Measurements from ENCODE around the gene SEL1L3.
"Not testable (repeated sequence)": the region's sequence is repeated elsewhere in the genome, so short reads cannot be mapped to it uniquely, and the experiment has no call there.

The SEL1L3 gene

DNA sequence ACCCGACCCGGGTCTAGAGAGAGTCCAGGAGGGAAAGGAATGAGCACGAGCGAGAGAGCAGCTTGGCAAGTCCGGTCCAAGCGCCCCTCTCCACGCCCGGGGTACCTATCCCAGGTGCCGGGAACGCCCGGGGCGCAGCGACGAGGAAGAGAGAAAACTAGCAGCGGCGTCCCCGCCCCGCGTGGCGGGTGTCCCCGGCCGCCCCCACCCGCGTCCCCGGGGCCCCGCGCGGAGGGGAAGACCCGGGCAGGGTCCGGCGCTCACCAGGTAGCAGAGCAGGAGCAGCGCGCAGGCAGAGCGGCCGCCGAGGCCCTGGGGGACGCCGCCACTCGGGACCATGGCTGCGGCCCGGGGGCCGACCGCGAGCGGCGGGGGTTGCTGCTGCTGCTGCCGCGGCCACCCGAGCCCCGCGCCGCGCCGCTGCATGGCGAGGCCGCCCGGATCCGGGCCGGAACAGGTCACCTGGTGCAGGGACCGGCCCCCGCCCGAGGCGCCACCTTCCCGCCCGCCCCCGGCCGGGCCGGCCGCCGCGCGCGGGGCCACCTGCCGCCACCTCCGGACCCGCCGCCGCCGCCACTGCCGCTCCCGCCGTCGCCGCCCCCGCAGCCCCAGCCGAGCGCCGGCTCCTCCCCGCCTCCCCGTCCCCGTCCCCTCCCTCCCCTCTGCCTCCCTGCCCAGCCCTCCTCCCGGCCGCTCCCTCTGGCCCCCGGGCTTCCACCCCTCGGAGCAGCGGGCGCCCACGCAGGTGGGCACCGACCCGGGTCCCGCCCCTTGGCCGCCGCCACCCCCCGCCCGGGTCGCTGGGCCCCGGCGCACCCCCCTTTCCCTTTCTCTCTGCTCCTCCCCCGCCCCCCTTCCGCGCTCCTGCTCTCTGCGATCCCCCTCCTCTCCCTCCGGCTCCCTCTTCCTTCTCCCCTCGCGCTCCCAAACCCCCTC is at the start of gene SEL1L3:
TSS of gene SEL1L3 (minus strand) at position 578 of the 936 bp plus-strand sequence. CDS start at position 426, 152 bp downstream.
- DNase-seq = no peak

DNA sequence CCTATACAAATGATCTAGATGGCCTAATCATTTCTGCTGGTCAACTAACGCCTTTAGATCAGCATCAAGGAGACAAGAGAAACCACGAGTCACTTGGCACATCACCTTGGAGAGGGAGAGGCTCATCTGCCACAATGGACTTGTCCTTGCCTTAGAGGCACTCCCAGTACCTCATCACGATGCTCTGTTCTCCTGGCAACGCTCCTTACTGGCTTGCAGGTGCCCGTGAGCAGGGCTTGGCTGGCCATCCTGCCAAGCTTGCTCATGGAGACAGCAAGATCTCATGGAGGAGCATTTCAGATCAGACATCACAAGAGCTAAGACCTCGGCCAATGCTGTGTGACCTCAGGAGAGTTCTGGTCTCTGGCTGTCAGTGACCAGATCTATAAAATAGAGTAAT is 48.6 kb upstream of the SEL1L3 start:
- no peak for DNase-seq

DNA sequence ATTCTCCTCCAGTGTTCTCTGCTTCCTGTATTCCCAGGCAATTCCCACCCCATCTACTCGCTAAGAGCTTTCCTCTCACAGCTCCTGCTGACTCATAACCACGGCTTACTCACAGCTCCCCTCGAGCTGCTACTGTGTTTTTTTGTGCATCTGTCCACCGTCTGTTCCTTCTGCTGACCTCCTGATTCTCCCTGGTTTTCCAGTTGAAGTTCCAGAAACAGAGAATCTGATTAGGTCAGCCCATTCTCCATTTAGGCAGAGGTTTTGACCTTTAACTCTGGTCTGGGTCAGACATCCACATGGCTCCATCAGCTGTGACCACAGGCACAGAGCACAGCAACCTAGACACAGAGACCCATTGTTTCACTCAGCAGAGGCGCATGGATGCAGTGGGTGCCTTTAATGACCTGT is 45.7 kb upstream of the SEL1L3 start:
- DNase-seq = peak in 1 of 2 donors; percentile 53

DNA sequence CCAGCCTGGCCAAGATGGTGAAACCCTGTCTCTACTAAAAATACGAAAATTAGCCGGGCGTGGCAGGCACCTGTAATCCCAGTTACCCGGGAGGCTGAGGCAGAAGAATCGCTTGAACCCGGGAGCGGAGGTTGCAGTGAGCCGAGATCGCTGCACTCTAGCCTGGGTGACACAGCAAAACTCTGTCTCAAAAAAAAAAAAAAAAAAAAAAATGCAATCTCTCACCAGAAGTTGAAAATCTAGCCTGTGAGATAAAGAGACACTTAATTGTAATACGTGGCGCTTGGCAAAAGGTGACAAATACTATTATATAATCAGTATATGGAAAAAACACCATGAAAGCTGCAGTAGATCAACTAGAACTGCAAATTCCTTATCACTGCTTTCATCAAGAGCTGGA is 43.3 kb upstream of the SEL1L3 start:
- DNase-seq = not testable (repeated sequence)

DNA sequence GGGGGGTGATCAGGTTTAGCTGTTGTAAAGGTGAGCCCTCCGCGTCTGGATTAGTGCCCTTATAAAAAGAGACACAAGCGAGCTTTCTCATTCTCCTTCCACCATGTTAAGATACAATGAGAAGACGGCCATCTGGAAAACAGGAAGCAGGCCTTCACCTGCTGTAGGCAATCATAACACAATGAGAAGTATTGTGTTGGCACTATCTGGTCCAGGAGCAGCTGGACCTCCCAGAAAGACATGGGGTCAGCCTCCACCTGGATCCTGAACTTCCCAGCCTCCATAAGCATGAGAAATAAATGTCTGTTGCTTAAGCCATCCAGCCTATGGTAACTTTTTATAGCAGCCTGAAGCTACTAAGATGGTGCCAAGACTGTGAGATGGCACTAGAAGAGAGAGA is 42.6 kb upstream of the SEL1L3 start:
- DNase-seq = no peak

DNA sequence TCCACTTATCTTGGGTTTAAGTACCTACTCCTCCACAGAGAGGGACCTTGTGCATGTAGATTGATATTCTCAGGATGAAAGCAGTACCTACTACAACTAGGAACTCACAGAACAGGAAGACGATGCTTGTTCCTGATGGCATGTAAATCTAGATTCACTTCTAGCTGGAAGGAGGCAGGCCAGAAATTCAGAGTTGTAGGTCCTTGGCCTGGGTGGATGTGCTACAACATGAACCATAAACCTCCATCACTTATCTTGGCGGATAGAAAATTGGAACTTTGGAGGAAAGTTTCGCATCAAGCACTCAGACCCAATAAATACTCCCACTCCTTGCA is 41.9 kb upstream of the SEL1L3 start:
- DNase-seq = no peak

DNA sequence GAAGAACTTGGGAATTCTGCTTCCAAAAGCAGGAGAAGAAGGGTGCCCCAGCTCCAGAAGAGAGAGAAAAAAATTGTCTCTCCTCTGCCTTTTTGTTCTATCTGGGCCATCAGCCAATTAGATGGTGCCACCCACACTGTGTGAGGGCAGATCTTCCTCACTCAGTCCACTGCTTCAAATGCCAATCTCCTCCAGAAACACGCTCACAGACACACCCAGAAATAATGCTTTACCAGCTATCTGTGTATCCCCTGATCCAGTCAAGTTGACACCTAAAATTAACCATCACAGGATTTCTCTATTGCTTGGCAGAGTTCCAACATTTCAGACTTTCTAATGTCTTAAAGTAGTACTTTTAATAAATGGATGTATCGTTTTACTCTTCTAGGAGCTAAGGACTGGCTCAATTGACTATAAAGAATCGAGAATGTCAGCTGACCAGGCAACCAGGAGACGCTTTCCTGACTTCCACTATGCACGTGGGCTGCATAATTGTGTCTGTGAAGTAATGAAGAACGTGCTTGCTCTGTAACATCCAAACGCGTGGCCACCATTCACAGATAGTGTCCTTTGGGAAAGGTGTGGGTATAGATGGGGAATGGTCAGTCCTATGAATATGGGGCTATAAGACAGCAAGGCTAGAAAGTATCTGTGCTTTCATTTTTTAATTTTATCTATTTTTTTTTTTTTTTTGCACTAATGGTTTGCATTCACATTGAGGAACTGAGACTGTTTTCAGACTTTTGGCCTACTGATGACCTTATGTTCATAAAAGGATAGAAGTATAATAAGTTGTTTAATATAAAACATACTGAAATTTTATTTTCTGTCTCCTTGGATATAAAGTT is 41.3 kb upstream of the SEL1L3 start:
- DNase-seq = no peak

DNA sequence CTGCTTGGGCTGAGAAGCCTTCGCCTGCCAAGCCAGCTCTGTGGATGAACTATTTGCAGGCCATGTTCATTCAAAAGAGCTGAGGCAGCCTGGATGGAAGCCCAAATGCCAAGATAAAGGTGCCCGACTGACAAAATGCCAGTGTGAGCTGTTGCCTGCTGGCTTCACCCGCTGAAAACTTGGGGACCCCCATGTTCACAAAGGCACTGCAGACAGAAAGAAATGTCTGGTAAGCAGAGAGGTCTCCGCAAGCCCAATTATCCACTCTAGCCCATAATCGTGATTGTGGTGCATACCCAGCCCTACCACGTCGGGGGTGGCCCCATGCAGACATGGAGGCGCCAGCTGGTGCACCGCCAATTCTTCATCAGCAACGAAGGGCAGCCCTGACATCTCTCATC is 38.2 kb upstream of the SEL1L3 start:
- no peak for DNase-seq

DNA sequence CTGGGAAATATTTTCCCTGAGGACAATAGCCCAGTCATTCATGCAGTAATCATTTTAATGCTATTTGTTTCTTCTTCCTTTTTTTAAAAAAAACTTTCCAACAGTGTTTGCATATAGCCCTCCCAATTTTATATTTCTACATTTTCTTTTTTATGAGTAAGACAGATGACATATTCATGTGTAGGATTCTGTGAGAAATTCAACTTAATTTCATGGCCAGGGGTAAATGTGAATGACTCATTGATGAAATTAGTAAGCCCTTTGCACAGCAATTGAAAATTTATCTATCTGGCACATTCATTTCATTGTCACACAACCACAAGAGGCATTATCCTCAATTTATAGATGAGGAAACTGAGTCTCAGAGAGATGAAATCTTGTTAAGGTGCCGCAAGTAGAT is 37.5 kb upstream of the SEL1L3 start:
- DNase-seq = no peak

DNA sequence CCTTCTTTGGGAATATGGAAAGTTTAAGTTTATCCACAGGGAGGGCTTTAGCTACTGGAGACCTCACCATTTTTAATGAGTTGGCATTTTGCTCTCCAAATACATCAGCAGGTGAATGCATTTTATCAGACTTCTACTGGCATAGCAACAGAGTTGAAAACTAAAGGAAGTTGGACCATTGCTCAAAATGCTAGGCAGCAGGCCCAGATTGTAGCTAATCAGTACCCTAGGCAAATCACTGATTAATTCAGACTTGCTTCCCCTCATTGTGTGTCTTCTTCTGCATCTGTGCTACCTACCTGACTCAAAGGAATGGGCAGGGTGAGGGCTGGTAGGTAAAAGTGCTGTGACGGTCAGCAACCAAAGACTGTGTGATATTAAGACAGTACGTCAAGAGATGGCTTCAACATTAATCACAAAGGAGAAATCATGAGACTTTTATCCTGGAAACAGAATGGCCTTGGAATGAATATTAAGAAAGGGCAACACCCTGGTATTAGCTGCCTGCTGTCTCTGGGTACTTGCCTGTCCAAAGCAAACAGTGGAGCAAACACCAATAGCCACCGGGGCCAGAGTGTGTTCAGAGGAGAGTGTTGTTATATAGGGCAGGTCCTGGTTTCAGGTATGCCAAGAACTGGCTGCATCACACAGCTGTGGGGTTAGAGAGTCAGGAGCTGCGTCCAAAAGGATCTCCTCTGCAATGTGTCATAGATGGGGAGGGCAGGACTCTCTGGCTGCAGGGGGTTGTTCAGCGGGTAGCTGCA is 34.2 kb upstream of the SEL1L3 start:
- no peak for DNase-seq

DNA sequence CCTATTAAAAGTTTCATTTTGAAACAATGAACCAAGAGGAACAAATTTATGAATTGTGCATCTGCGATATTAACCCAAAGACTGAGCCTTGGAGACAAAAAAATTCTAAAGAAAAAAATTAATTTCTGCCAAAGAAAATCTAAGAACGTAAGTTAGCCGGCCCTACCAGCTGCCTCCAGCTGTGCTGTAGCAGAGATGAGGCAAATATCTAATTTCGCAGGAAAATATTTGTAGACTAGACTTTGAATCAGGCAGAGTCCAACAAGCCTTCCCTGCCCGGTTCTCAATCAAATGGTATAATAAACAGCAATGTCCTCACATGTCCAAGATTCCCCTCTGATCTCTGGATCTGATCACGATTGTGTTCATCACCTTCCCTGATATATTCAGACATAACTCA is 30.0 kb upstream of the SEL1L3 start:
- DNase-seq = no peak

DNA sequence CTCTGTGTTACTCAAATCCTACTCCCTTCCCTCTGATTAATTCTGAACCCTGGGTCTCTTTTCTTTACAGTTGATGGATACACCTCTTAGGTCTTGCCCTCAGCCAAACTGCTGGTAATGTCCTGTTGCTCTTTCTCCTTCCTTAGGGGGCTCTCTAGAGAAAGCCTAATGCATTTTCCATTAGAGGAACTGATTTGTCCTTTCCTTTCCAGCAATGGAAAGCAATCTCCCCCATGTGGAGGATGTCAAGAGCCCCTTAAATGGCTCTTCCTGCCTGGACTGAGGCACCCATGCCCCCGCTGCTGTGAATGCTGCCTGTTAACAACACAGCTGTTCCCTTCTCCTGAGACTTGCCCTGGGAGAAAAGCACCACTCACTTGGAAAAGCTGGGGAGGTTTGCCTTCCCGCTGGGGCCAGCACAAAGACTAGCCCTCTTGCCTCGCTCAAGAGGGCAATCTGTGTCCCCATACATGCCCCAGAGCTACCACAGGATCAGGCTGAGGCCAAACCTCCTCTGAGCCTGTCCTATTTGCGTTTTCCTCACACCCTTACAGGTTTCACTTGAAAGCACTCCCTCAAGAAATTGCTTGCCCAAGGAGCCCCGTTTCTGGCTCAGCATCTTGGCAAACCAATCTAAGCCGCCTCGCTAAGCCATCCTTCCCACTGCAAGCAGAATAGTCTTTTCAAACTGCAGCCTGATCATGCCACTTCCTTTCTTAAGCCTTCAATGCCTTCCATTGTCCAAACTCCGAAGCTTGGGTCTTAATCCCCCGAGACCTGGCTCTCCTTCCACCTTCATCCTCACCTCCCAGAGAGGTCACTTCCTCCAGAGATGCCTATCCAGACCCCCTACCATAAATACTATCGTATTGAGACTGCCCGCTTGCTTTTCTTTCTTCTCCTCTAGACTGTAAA is 28.0 kb upstream of the SEL1L3 start:
- peak in 1 of 2 donors; percentile 13 for DNase-seq

DNA sequence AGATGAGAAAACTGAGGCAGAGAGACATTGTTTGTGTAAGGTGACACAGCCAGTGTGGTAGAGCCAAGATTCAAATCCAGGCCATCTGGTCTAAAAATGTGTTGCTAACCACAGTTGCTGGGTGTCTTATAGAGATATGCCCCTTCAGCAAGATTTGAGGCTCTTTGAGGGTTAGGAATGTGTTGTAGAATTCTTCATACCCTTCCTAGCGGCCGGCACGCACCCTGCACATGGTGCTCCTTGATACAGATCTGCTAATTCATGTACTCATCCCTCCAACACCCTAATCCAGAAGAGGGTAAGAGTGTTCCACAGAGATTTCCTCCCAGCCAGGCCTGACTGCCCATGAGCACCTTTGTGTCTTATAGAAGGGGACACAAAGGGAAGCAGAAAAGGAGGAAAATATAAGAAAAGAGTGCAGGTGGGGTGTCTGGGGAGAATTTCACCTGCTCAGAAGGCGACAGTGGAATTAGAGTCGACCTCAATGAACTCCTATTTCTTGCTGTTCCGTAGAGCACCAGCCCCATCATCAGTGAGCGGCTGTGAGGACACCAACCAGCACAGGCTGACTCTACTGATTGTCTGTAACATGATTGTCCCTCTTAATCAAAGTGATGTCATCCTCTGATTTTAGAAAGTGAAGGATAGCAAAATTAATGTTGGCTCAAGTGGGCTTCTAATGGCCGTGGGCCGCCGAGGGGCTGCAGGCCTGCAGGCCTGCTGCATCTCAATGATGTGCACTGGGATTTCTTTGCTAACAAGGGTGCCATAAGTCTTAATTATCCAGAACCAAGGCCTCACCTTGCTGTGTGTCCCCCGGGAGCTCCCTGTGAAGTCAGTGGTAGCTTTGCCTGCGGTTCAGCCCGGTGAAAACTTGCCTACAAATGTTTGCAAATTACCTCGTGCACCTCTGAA is 27.1 kb upstream of the SEL1L3 start:
- no peak for DNase-seq

DNA sequence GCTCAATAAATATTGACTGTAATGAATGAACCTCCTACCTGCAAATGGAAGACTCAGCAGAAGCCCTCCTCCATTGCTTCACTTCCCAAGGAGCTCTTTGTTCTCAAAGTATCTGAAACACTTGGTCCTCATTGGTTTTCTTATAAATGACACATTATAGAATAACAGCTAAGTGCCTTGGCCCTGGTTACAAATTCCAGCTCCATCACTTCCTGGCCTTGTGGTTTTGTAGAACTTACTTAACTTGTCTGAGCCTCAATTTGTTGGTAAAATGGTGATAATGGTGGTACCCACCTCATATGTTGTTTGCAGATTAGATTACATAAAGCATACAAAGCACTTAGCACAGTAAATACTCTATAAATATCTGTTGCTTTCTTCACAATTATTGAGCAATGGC is 26.0 kb upstream of the SEL1L3 start:
- no peak for DNase-seq

DNA sequence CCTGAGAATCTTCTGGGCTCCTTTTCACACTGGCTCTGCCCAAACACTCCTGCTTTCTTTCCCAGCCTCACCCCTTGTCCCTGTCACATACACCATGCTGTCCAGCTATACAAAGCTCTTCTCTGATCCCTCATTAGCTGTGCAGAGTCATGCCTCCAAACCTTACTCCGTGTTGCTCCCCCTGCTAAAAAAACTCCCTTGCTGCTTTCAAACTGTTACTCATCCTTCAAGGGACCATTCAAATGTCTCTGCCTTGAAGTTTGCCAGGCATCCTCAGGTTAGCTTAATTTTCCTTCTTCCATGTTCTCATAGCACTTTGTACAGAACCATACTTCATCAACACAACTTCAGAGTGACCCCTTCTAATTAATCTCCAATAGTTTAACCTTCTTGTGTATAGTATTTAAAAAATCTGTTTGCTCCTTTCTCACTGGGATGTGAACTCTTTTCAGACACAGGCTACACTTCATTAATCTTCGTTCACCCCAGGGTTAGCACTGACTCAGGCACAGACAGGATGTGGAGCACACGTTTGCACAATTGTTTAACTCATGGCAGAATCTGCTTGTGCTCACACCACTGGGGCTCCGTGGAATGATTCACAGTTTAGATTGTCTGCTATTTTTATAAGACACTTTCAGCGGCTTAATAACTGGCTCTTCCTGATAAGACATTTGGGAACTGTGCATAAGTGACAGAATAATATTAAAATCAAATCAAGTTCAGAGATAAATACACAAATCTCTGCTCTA is 21.4 kb upstream of the SEL1L3 start:
- no peak for DNase-seq

DNA sequence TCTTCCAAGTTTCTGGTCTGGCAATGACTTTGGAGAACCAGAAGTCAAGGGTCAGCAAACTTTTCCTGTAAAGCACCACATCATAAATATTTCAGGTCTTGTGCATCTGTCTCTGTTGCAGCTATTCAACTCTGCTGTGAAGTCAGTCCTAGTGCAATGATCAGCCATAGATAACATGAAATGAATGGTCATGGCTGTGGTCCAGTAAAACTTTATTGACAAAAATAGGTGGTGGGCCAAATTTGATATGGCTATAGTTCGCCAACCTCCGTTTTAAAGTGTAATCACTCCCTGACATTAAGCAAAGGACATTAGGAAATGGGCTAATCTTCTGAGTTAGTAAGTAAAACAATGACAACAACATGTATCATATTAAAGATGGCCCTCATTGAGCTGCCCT is 20.8 kb upstream of the SEL1L3 start:
- DNase-seq = no peak

DNA sequence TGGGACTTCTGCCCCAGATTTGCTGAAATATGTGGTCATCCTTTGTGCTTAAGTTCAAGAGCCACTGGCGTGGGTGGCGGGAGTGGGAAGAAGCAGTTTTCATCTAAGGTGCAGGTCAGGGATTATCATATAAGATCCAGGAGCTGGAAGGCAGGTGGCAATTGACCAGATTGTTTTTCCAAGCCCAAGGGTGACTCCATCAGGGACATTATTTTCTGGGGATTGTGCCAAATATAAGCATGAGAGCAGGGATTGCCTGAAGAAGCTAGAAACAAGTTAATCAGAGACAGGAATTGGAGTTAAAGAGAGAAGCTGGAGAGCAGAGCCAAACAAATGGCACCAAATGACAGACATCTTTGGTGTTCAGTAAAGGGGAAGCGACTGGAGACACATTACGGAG is 19.4 kb upstream of the SEL1L3 start:
- DNase-seq = no peak

DNA sequence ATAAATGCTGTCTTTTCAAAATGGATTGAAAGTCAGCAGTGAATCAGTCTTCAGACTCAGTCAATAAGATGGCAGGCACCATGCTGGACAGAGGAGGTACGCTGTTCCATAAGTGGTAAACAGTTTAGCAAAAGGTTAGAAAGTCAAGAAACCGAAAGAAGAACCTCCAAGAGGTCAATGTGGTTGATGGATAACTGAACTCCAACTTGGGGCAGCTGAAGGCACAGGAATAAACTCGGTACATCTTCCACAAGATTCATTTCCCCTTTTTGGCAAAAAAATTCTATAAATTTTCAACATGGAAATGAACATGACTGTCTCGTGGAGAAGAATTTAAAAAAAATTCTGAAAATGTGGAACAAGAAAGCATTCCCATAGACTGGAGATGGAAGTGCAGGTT is 18.4 kb upstream of the SEL1L3 start:
- no peak for DNase-seq

DNA sequence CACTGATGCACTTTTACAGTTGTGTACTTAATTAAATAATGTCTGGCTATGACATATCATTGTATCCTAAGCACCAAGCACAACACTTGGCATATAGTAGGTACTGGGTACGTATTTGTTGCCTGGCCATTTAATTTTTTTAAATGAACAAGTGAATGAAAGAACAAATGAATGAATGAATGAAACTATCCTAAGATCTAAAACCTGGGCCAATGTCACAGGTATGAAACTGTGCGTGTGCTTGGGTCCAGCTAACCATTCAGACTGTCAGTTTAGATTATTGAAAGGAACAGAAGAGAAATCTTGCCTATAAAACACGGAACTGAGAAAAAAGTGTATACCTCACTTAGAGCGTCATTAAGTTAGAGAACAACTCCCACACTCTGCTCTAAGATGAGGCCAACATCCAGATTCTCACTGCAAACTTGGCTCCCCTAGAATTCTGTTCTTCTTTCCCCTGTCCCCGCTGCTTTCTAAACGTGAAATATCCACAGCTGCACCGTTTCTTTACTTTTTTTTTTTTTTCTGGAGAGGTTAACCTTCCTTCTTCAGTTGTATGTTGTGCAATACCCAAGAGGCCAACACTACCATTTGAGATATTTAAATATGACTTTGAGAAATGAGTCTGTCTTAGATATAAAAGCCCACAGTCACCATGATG is 17.3 kb upstream of the SEL1L3 start:
- no peak for DNase-seq

DNA sequence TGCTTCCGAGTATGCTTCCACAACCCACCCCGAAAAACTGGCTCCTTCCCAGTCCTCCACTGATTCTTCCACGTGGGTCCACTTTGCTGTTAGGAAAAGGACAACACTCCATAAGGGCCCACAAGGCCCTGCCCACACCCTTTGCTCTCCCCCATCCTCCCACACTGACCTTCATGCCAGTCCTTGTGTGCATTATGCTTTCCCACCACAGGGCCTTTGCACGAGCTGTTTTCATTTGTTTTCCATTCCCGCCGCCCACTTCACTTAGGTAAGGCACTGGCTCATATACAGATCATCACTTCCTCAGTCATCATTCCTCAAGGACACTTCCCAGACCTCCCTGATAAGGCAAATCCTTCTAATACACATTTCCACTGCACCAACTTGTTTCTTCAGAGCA is 16.8 kb upstream of the SEL1L3 start:
- no peak for DNase-seq

Measured in hippocampal formation (tissue), 2 donors.